PC-9 (cell line): ENCODE data around the gene VAV2.

ENCODE experiments used
- EZH2 ChIP-seq: fragments of 200-600 bp; sonication (generic); IDR thresholded peaks from 2 replicates; pipeline ENCODE4 v1.8.0; 2017; ENCODE audit warnings: antibody characterized with exemption, low read depth
- TF ChIP-seq, protein P1 (sequence below): fragments of 200-600 bp; sonication (generic); conservative IDR thresholded peaks from 2 replicates; pipeline ENCODE4 v1.6.1; 2017; ENCODE audit warnings: mixed run types, antibody characterized with exemption, mild to moderate bottlenecking, moderate library complexity

DNA sequence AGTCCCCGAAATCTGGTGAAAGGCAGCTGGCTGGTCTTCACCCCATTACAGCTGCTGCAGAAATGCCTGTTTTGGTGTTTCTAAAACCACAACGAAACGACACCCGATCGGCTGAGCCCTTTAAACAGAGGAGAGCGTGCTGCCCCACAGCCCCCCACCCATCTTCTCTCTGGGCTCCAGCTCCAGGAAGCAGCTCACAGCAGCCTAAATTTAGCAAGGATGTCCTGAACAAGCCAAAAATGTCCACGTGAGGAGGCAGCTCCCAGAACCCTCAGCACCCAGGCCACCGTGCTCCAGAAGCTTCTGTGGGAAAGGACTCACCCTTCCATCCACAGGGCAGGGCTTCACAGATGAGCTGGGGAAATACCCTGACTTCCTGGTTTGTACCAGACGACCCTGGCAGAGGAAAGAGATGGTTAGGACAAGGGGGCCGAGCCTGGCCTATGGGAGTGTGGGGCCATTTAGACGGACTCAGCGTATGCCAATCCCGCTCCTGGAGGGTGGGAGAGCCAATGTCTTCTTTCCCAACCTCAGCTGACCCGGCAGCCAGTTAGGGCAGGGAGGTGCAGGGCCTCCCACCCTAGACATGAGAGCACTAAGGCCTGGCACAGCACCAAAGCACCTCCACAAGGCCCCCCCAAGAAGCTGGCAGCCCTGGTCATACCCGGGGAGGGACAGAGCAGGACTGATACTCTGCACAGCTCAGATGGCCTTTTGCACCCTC is 214.9 kb downstream of the VAV2 start:
- no peak for TF ChIP-seq EZH2
- TF ChIP-seq, protein P1, sequence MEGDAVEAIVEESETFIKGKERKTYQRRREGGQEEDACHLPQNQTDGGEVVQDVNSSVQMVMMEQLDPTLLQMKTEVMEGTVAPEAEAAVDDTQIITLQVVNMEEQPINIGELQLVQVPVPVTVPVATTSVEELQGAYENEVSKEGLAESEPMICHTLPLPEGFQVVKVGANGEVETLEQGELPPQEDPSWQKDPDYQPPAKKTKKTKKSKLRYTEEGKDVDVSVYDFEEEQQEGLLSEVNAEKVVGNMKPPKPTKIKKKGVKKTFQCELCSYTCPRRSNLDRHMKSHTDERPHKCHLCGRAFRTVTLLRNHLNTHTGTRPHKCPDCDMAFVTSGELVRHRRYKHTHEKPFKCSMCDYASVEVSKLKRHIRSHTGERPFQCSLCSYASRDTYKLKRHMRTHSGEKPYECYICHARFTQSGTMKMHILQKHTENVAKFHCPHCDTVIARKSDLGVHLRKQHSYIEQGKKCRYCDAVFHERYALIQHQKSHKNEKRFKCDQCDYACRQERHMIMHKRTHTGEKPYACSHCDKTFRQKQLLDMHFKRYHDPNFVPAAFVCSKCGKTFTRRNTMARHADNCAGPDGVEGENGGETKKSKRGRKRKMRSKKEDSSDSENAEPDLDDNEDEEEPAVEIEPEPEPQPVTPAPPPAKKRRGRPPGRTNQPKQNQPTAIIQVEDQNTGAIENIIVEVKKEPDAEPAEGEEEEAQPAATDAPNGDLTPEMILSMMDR = no peak
